Endothelial cell (in vitro differentiated cells): ENCODE data around the gene ARHGEF19. TPM values are rescaled to one million over a fixed set of nuclear protein-coding genes. Genes with fewer than 3 reads are reported as not detected.

Experiments used
- DNase-seq: peaks from one replicate; pipeline ENCODE4 v3.0.0; 2021; ENCODE audit warnings: low spot score
- H3K27ac Mint-ChIP-seq: one replicate; pipeline ENCODE4 v1.8.0; 2021; ENCODE audit warnings: mixed read lengths, inconsistent platforms; ENCODE audit not compliant: unreplicated experiment
- H3K27me3 Mint-ChIP-seq: one replicate; pipeline ENCODE4 v1.8.0; 2021; ENCODE audit warnings: mild to moderate bottlenecking, moderate library complexity, mixed read lengths, inconsistent platforms; ENCODE audit not compliant: unreplicated experiment
- H3K36me3 Mint-ChIP-seq: one replicate; pipeline ENCODE4 v1.8.0; 2021; ENCODE audit warnings: mild to moderate bottlenecking, low read depth, mixed read lengths, inconsistent platforms; ENCODE audit not compliant: unreplicated experiment
- H3K4me1 Mint-ChIP-seq: one replicate; pipeline ENCODE4 v1.8.0; 2021; ENCODE audit warnings: mild to moderate bottlenecking, mixed read lengths, inconsistent platforms; ENCODE audit not compliant: unreplicated experiment
- H3K4me3 Mint-ChIP-seq: one replicate; pipeline ENCODE4 v1.8.0; 2021; ENCODE audit warnings: mild to moderate bottlenecking, mixed read lengths, inconsistent platforms; ENCODE audit not compliant: unreplicated experiment
- H3K9me3 Mint-ChIP-seq: one replicate; pipeline ENCODE4 v1.8.0; 2021; ENCODE audit warnings: mixed read lengths, inconsistent platforms; ENCODE audit not compliant: unreplicated experiment
- CTCF ChIP-seq: fragments of 200-600 bp; sonication (generic); IDR thresholded peaks from one replicate; pipeline ENCODE4 v1.5.0; 2021; ENCODE audit warnings: antibody characterized with exemption; ENCODE audit not compliant: unreplicated experiment
- total RNA-seq: library from RNA; stranded (reverse); fragmentation: NEBNext Ultra II Directional; extraction: Animal tissue kit (Norgen Biotek cat#: 25700); gene quantifications from one replicate; pipeline ENCODE4 v1.2.1, GENCODE V29; 2021; ENCODE audit not compliant: unreplicated experiment

ARHGEF19 gene
- total RNA-seq, 1 donor from 2014 or later: 14.0 TPM

- DNase-seq: no peak
- peaks cover 15% of the 10 kb centered on the region for H3K27me3 Mint-ChIP-seq
- H3K4me1 Mint-ChIP-seq: peaks cover 55% of the 10 kb centered on the region
- no peaks in the 10 kb centered on the region for H3K9me3 Mint-ChIP-seq
- H3K36me3 Mint-ChIP-seq: peaks cover 27% of the 10 kb centered on the region
- H3K4me3 Mint-ChIP-seq: peak overlapping the region; percentile 69
- peak overlapping the region; percentile 95 for H3K27ac Mint-ChIP-seq
- TF ChIP-seq CTCF: no peak
Measured at GRCh38 chr1:16151995-16152384, 60.5 kb downstream of the ARHGEF19 start.

GRCh38 chr1:16151196-16151994, 61.1 kb downstream of the ARHGEF19 start:
- DNase-seq: no peak
- Mint-ChIP-seq H3K36me3 (peaks cover 31% of the 10 kb centered on the region), H3K9me3 (no peaks in the 10 kb centered on the region), H3K4me3 (peak overlapping the region; percentile 78), H3K4me1 (peaks cover 55% of the 10 kb centered on the region), H3K27ac (peak overlapping the region; percentile 95), H3K27me3 (peaks cover 17% of the 10 kb centered on the region)
- TF ChIP-seq CTCF: no peak

GRCh38 chr1:16150508-16150907, 61.9 kb downstream of the ARHGEF19 start:
- Mint-ChIP-seq H3K4me3 (peak overlapping the region; percentile 78), H3K36me3 (peaks cover 35% of the 10 kb centered on the region), H3K9me3 (no peaks in the 10 kb centered on the region), H3K27me3 (peaks cover 17% of the 10 kb centered on the region), H3K4me1 (peaks cover 59% of the 10 kb centered on the region), H3K27ac (peak overlapping the region; percentile 95)
- DNase-seq: no peak
- no peak for TF ChIP-seq CTCF

- no peak for DNase-seq
- Mint-ChIP-seq H3K4me3 (peak overlapping the region; percentile 79), H3K4me1 (peaks cover 63% of the 10 kb centered on the region), H3K27me3 (peaks cover 17% of the 10 kb centered on the region), H3K27ac (peak overlapping the region; percentile 95), H3K9me3 (no peaks in the 10 kb centered on the region), H3K36me3 (peaks cover 35% of the 10 kb centered on the region)
- TF ChIP-seq CTCF: no peak
Measured at GRCh38 chr1:16149702-16150488, 62.6 kb downstream of the ARHGEF19 start.
